A549 treated with AZD9567 at 1 μM for 4 hours (cell line): ENCODE results near the gene ZP3. TPM values are rescaled to one million over a fixed set of nuclear protein-coding genes. Genes with fewer than 3 reads are reported as not detected.

Experiments used
- total RNA-seq: library from RNA; stranded (reverse); fragments of 200-300 nt; extraction: Qiagen RNA extraction; gene quantifications from 5 replicates; pipeline ENCODE4 v1.2.3, GENCODE V29; 2022; ENCODE audit not compliant: insufficient read depth

Gene ZP3
- total RNA-seq = 11.8 to 22.6 TPM (median 20.0 TPM) in 5 replicates

DNA sequence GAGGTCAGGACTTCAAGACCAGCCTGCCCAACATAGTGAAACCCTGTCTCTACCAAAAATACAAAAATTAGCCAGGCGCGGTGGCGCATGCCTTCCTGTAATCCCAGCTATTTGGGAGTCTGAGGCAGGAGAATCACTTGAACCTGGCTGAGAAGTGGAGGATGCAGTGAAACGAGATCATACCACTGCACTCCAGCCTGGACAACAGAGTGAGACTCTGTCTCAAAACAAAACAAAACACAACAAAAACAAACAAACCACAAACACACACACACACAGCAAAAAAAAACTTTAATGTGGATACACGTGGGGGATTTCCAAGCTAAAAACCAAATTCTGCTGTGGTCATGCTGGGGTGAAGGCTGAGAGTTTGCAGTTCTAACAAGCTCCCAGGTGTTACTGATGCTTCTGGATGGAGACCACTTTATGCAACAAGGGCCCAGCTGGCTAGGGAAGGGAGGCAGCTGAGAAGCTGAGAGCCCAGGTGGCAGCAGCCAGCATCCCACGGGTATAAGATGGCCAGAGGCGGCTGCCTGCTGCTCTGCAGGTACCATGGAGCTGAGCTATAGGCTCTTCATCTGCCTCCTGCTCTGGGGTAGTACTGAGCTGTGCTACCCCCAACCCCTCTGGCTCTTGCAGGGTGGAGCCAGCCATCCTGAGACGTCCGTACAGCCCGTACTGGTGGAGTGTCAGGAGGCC lies at the start of gene ZP3:
TSS of gene ZP3 (plus strand) at position 538 of the 699 bp plus-strand sequence. CDS start at position 553, 15 bp downstream.

DNA sequence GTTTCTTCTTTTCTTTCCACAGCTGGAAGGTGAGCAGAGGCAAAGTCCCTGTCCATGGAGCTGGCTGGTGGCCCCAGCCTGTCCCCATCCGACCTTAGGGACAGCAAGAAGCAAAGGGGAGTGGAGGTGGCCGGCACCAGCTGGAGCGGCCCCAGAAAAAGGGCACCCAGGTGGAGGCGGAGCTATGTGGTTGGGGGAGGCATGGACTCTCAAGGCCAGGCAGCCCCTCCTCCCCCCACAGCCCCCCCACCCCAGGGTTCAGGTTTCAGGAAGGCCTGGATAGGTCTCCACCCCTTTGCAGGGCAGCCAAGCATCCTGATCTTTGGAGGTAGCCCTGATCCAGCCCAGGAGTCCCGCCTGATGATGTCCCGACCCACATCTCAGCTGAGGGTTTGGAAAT lies 15.2 kb upstream of the ZP3 start, which contains the start of gene SSC4D:
TSS of gene SSC4D (minus strand) at position 161 of the 400 bp plus-strand sequence. CDS start 5,258 bp downstream, outside the sequence.

DNA sequence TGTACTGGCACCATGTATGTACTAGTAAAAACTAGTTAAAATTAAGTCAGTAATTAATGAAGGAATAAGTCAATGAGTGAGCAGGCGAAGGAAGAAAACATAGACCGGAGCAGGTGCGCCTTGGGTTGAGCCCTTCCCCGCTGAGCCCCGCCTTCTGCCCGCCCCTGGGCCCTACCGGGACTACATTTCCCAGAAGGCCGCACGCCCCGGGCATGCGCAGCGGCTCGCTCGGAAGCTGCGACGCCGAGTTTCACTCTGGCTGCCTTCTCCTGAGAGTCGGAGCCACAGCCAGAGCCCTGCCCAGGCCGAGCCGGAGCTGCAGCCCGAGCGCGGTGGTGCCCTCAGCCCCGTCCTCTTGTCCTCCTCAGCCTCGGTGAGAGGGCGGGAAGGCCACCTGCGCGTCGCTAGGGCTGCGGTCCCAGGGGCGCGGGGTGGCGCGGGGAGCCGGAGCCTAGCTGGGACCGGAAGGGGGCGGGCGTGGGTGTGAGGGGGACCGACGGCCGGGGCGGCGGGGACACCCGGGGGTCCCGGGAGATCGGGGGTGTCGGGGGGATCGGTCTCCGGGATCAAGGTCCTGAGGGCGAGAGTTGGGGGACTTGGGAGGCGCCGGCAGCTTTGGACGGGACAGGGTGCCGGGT lies 36.8 kb downstream of the ZP3 start, which contains the start of gene DTX2:
TSS of gene DTX2 (plus strand) at position 246 of the 638 bp plus-strand sequence. CDS start 18,801 bp downstream, outside the sequence.

Other genes with a start within 250 kb of the ZP3 start
- gene SRRM3, start 223.1 kb upstream of the ZP3 start, total RNA-seq = 5.0 to 10.6 TPM (median 9.2 TPM) in 5 replicates
- gene HSPB1, start 122.3 kb upstream of the ZP3 start, total RNA-seq = 822 to 1,348 TPM (median 1,271 TPM) in 5 replicates
- gene YWHAG, start 66.0 kb upstream of the ZP3 start, total RNA-seq = 214 to 267 TPM (median 229 TPM) in 5 replicates
- gene SSC4D, start 15.3 kb upstream of the ZP3 start, total RNA-seq = 0.93 to 1.3 TPM (median 1.0 TPM) in 4 of 5 replicates, not detected in the other
- gene DTX2, start 36.8 kb downstream of the ZP3 start, total RNA-seq = 27.8 to 32.7 TPM (median 28.4 TPM) in 5 replicates
- 3.5 to 19.1 TPM (median 18.0 TPM) in 5 replicates for gene UPK3B, start 85.6 kb downstream of the ZP3 start, total RNA-seq
- 0.06 TPM in 1 of 5 replicates, not detected in the others for gene SPDYE16, start 118.3 kb downstream of the ZP3 start, total RNA-seq
- gene POMZP3, start 202.3 kb downstream of the ZP3 start, total RNA-seq = 22.0 to 31.4 TPM (median 24.8 TPM) in 5 replicates